Stimulated activated CD8-positive, alpha-beta memory T cell treated with anti-CD3 and anti-CD28 coated beads, Interleukin-2, amount 100 ng/mL, for 1 hour (primary cell): ENCODE results near the gene KIAA0319L.
A peak's percentile ranks its signal among the peaks of the same experiment; 100 is the strongest.

ENCODE experiments used
- DNase-seq, 2 donors: peaks; one replicate each; pipeline ENCODE4 v3.0.0-alpha.2; 2020; ENCODE audit warnings: low read depth in 2 of 2

Gene KIAA0319L

DNA sequence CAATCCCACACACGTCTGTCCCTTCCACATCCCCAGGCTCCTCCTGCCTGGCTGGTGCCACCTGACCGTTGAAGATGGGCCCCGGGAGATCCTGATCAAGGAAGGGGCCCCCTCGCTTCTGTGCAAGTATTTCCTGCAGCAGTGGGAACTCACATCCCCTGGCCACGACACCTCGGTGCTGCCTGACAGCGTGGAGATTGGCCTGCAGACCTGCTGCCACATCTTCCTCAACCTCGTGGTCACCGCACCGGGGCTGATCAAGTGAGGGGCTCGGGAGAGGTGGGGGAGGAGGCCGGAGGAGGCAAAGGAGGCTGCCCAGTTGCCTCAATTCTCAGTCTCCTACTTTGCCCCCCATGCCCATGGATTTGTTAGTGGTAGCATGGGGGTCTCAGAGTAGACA is 6.0 kb upstream of the KIAA0319L start:
- DNase-seq = no peak

DNA sequence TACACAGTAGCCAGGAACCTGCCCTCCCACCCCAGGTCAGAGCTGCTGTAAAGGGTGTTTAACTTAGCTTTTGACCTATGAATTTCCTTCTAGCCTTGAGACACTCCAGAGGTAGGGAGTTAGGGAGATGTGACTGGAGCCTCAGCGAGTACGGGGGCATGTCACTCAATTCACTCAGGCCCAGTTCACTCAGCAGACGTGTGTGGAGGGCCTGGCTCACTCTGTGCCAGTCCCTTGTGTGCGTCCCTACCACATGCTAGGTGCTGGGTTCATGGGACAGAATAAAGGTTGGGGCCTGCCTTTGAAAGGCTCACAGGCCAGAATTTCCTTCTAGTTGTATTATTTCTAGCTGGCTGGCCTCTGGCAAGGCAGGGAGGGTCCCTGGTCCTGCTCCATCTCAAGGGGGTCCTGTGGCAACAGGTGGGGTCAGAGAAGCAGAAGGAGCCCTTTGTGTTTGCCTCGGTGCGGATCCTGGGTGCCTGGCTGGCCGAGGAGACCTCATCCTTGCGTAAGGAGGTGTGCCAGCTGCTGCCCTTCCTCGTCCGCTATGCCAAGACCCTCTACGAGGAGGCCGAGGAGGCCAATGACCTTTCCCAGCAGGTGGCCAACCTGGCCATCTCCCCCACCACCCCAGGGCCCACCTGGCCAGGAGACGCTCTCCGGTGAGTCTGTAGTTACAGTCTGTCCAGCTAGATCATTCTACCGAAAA is 4.9 kb upstream of the KIAA0319L start:
- no peak for DNase-seq

GRCh38 chr1:35561297-35561971 is 4.2 kb upstream of the KIAA0319L start:
- DNase-seq = no peak

DNA sequence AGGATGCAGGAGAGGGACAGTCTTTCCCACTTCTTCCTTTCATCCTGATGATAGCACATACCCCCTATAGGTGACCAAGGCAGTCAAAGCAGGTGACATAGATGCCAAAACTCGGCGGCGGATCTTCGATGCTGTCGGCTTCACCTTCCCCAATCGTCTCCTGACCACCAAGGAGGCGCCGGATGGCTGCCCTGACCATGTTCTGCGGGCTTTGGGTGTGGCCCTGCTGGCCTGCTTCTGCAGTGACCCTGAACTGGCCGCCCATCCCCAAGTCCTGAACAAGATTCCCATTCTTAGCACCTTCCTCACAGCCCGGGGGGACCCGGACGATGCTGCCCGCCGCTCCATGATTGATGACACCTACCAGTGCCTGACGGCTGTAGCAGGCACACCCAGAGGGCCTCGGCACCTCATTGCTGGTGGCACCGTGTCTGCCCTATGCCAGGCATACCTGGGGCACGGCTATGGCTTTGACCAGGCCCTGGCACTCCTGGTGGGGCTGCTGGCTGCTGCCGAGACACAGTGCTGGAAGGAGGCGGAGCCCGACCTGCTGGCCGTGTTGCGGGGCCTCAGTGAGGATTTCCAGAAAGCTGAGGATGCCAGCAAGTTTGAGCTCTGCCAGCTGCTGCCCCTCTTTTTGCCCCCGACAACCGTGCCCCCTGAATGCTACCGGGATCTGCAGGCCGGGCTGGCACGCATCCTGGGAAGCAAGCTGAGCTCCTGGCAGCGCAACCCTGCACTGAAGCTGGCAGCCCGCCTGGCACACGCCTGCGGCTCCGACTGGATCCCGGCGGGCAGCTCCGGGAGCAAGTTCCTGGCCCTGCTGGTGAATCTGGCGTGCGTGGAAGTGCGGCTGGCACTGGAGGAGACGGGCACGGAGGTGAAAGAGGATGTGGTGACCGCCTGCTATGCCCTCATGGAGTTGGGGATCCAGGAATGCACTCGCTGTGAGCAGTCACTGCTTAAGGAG is 3.3 kb upstream of the KIAA0319L start:
- DNase-seq = no peak

DNA sequence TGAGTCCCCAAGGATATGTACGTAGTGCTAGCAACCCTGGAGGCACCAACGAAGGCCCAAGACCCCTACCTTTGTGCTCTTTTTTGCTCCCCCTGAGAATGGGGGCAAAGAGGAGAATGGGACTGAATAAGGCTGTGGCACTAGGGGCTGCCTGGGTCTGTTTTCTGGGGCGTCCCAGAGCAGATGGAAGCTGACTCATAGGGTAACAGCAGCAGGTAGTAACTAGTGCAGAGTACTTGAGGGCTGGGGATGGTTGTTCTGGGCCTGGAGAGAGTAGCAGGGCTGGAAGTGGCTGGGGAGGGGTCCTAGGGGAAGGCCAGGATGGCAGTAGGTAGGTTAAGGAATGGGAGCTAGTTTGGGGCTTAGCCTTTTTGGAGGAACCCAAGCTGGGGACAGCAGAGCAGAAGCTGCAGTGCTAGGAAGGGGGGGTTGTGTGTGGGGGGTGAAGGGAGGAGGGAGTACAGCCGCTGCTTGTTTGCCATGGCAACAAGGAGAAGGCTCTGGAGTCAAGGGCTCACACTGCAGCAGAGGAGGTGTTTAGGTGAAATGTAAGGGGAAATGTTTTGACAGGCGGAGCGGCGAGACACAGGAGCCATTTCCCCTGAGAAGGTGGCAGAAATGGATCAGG is 2.2 kb upstream of the KIAA0319L start:
- no peak for DNase-seq

GRCh38 chr1:35558374-35559316 is 1.4 kb upstream of the KIAA0319L start:
- no peak for DNase-seq

DNA sequence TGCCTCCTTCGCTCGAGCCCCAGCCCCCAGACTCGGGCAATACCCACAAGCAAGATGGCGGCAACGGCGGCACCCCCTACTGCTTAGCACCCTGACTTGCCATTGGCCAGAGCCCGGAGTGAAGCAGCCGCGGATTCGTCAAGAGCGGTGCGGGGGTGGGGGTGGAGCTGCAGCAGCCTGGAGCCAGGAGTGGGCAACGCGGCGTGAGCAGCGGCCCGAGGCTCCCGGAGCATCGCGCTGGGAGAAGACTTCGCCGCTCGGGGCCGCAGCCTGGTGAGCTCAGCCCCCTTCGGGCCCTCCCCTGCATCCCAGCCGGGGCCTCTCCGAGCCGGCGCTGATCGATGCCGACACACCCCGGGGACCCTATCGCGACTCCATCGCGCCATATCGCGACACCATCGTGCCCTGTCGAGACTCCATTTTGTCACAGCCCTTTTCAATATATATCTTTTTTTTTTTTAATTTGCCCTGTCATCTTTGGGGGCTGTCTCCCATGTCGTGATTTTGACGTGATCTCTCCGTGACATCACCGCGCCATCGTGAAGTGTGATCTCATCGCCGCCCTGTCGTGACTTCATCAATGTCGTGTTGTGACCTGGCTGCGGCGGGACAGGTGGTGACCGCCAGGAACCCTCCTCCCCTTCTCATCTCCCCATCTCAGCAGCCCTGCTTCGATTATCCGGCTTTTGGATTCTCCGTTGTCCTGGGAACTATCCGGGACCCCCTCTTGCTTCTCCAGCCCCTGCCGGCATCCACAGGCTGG is 589 bp upstream of the KIAA0319L start, which contains the start of gene NCDN:
TSS of gene NCDN (plus strand) at position 189 of the 763 bp plus-strand sequence. CDS start at position 581, 392 bp downstream.
- DNase-seq = peak; percentile 87 to 91

GRCh38 chr1:35556484-35557117 is 602 bp downstream of the KIAA0319L start:
- DNase-seq = no peak

DNA sequence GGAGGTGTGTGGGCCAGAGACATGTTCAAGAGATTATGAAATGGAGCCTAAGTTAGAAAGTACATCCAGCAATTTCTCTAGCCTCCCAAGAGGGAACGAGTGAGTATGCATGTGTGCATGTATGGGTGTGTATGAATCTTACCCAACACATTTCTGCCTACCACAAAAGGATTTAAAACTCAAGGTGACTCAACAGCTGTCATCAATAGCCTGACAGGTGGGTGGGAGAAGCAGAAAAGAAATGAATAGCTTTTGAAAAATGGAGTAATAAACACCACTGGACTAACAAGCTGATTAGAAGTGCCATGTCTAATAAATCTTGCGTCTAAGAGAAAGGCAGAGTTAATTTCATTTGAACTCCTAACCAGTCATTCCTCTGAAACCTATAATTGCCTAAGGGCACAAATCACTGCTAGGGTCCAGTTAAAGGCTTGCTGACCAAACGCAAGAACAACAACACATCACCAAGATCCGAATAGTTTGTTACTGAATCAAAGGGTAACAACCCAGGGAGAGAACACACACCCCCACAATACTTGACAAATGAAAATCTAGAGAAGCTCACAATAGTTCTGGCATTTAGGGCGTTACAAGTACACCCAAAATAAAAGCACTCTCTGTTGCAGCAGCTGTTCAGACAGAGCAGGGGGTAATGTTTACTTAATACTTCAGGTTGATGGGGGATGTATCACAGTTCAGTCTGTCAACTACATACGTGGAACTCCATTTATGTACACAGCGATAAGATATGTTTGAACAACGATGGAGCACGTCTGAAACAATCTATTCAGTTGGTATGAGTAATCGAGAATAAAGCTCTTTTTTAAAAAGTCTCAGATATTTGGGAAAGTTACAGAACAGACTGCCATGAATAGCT is 1.4 kb downstream of the KIAA0319L start:
- DNase-seq = no peak

- no peak for DNase-seq
Observed at GRCh38 chr1:35555212-35555584, 2.0 kb downstream of the KIAA0319L start.

- no peak for DNase-seq
Observed at GRCh38 chr1:35554266-35555211, 2.7 kb downstream of the KIAA0319L start.

GRCh38 chr1:35553851-35554250 is 3.4 kb downstream of the KIAA0319L start:
- DNase-seq = no peak

- no peak for DNase-seq
Observed at GRCh38 chr1:35546614-35547013, 10.6 kb downstream of the KIAA0319L start.

DNA sequence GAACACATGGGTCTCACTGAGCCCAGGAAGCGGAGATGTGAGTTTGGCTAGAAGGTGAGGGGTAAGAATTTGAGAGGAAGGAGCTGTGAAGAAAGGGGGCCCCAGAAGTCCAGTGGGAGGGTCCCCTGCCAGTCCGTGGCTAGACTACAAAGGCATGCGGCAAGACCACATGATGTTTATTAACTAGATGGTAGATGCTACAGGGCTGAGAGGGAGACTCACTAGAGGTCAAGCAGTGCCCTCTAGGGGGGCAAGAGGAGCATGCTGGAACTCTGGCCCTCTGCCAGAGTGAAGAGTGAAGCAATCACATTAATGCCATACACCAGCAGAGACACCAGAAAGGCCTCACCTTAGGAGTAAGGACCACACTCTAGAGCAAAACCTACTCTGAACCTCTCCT is 12.2 kb downstream of the KIAA0319L start:
- DNase-seq = peak in 1 of 2 donors; percentile 30

- DNase-seq = no peak
Observed at GRCh38 chr1:35539824-35540261, 17.4 kb downstream of the KIAA0319L start.

DNA sequence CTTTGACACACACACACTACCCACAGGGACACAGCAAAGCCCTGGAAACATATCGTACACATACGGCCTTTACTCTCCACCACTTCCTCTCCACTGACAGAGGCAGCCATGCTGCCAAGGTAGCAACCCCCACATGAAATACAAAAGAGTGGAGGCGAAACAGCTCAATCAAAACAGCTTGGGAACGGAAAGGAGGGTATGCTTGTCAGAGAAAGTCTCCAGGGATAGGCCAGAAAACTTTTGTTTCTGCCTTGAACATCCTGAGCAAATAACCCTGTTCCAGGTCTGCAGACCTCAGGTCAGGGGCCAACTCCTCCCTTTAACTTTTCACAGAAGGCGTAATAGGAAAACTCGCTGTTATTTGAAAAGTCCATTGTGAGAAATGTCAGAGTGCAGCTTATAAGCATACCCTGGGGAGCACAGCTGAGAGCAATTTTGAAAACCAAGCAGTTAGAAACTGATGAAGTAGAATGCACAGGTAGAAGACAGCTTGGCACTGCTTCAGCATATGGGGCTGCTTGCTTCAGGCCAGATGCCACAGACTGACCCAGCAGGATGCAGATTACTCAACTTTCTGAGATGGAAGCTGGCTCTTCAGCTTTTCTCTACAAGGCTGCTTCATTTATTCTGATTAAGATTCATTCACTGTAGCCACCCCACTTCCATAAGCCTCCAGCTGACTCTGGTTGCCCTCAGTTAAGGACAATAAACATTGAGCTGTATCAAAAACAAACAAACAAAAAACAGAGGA is 18.0 kb downstream of the KIAA0319L start:
- no peak for DNase-seq
